HEK293 (cell line): Measurements from ENCODE around the gene CWF19L2.

Experiments
- CTCF ChIA-PET: fragments of 350-600 bp; formaldehyde crosslinking; extraction: SDS; loops from one replicate; lab custom pipeline; 2021; ENCODE audit warnings: antibody characterized with exemption; lab: Yijun Ruan, JAX
- POLR2A ChIA-PET: fragments of 300-600 bp; formaldehyde crosslinking; extraction: SDS; loops from one replicate; lab custom pipeline; 2020; ENCODE audit warnings: antibody characterized with exemption, inconsistent platforms; lab: Yijun Ruan, JAX
- H3K27ac ChIP-seq: fragments of 200-500 bp; sonication (Bioruptor generic); 2 replicates; pipeline ENCODE4 v1.5.1; 2014; ENCODE audit warnings: low read depth, low read length, control low read depth, inconsistent platforms; ENCODE audit errors: extremely low read depth
- H3K36me3 ChIP-seq, 2 experiments: fragments of 200-500 bp in 1 of 2; sonication (Bioruptor generic) in 1 of 2; 1 replicate in 1 of 2; 2 replicates in 1 of 2; pipeline ENCODE4 v1.5.1; 2014 to 2017; ENCODE audit warnings: inconsistent platforms in 2 of 2, low read length in 2 of 2; ENCODE audit not compliant: control insufficient read depth in 2 of 2, insufficient read depth in 1 of 2
- H3K4me1 ChIP-seq: fragments of 200-500 bp; sonication (Bioruptor generic); 2 replicates; pipeline ENCODE4 v1.5.1; 2014; ENCODE audit warnings: mild to moderate bottlenecking, low read length, inconsistent platforms; ENCODE audit not compliant: control insufficient read depth, insufficient read depth
- H3K4me3 ChIP-seq: 2 replicates; pipeline ENCODE4 v1.5.1; 2011; ENCODE audit warnings: low read depth, mild to moderate bottlenecking, control low read depth, low read length, moderate library complexity
- H3K9me3 ChIP-seq: fragments of 200-500 bp; sonication (Bioruptor generic); 2 replicates; pipeline ENCODE4 v1.5.1; 2014; ENCODE audit warnings: low read depth, low read length, inconsistent platforms; ENCODE audit not compliant: control insufficient read depth, insufficient read depth
- GFI1B ChIP-seq: fragments of 450-650 bp; formaldehyde crosslinking; IDR thresholded peaks from 2 replicates; pipeline ENCODE4 v1.5.1; 2016; ENCODE audit warnings: missing biosample characterization, missing genetic modification characterization
- IKZF3 ChIP-seq: fragments of 450-650 bp; IDR thresholded peaks from 2 replicates; pipeline ENCODE4 v1.5.0; 2018; ENCODE audit warnings: missing biosample characterization, mild to moderate bottlenecking, missing genetic modification characterization, moderate library complexity
- RBAK ChIP-seq: fragments of 450-650 bp; formaldehyde crosslinking; IDR thresholded peaks from 2 replicates; pipeline ENCODE4 v1.5.1; 2016; ENCODE audit warnings: missing biosample characterization, missing genetic modification characterization
- YY2 ChIP-seq: fragments of 450-650 bp; formaldehyde crosslinking; IDR thresholded peaks from 2 replicates; pipeline ENCODE4 v1.5.1; 2016; ENCODE audit warnings: missing biosample characterization, missing genetic modification characterization
- ZBTB17 ChIP-seq: fragments of 450-650 bp; formaldehyde crosslinking; IDR thresholded peaks from 2 replicates; pipeline ENCODE4 v1.5.1; 2016; ENCODE audit warnings: missing biosample characterization, missing genetic modification characterization
- ZBTB21 ChIP-seq: fragments of 450-650 bp; formaldehyde crosslinking; IDR thresholded peaks from 2 replicates; pipeline ENCODE4 v1.5.1; 2017; ENCODE audit warnings: missing biosample characterization, missing genetic modification characterization
- ZNF157 ChIP-seq: fragments of 450-650 bp; formaldehyde crosslinking; IDR thresholded peaks from 2 replicates; pipeline ENCODE4 v1.5.1; 2016; ENCODE audit warnings: missing biosample characterization, missing genetic modification characterization
- ZNF324 ChIP-seq: fragments of 450-650 bp; formaldehyde crosslinking; IDR thresholded peaks from 2 replicates; pipeline ENCODE4 v1.5.1; 2016; ENCODE audit warnings: missing biosample characterization, missing genetic modification characterization
- ZNF341 ChIP-seq: fragments of 450-650 bp; formaldehyde crosslinking; IDR thresholded peaks from 2 replicates; pipeline ENCODE4; 2016; ENCODE audit warnings: low read depth, missing biosample characterization, missing genetic modification characterization
- ZNF350 ChIP-seq: fragments of 450-650 bp; formaldehyde crosslinking; IDR thresholded peaks from 2 replicates; pipeline ENCODE4 v1.5.0; 2017; ENCODE audit warnings: missing biosample characterization, mild to moderate bottlenecking, missing genetic modification characterization
- ZNF354C ChIP-seq: fragments of 450-650 bp; formaldehyde crosslinking; IDR thresholded peaks from 2 replicates; pipeline ENCODE4 v1.5.1; 2016; ENCODE audit warnings: missing biosample characterization, missing genetic modification characterization, low read depth, borderline replicate concordance
- ZNF48 ChIP-seq: fragments of 450-650 bp; formaldehyde crosslinking; IDR thresholded peaks from 2 replicates; pipeline ENCODE4 v1.5.1; 2016; ENCODE audit warnings: missing biosample characterization, missing genetic modification characterization
- ZNF549 ChIP-seq: fragments of 450-650 bp; IDR thresholded peaks from 2 replicates; pipeline ENCODE4 v1.5.1; 2018; ENCODE audit warnings: missing biosample characterization, missing genetic modification characterization, mild to moderate bottlenecking, inconsistent platforms, moderate library complexity
- ZNF571 ChIP-seq: fragments of 450-650 bp; formaldehyde crosslinking; IDR thresholded peaks from 2 replicates; pipeline ENCODE4 v1.5.0; 2017; ENCODE audit warnings: missing biosample characterization, missing genetic modification characterization
- ZNF585B ChIP-seq: fragments of 450-650 bp; formaldehyde crosslinking; IDR thresholded peaks from 2 replicates; pipeline ENCODE4 v1.5.1; 2016; ENCODE audit warnings: missing biosample characterization, missing genetic modification characterization
- ZNF621 ChIP-seq: fragments of 450-650 bp; formaldehyde crosslinking; IDR thresholded peaks from 2 replicates; pipeline ENCODE4 v1.5.1; 2017; ENCODE audit warnings: missing biosample characterization, missing genetic modification characterization
- ZNF624 ChIP-seq: fragments of 450-650 bp; formaldehyde crosslinking; IDR thresholded peaks from 2 replicates; pipeline ENCODE4 v1.5.1; 2017; ENCODE audit warnings: missing biosample characterization, missing genetic modification characterization
- ZNF629 ChIP-seq: fragments of 450-650 bp; formaldehyde crosslinking; IDR thresholded peaks from 2 replicates; pipeline ENCODE4 v1.5.1; 2017; ENCODE audit warnings: missing biosample characterization, missing genetic modification characterization
- ZNF664 ChIP-seq: fragments of 450-650 bp; formaldehyde crosslinking; IDR thresholded peaks from 2 replicates; pipeline ENCODE4 v1.5.1; 2016; ENCODE audit warnings: missing biosample characterization, missing genetic modification characterization
- ZNF785 ChIP-seq: fragments of 450-650 bp; formaldehyde crosslinking; IDR thresholded peaks from 2 replicates; pipeline ENCODE4 v1.5.1; 2016; ENCODE audit warnings: missing biosample characterization, missing genetic modification characterization
- ZSCAN16 ChIP-seq: fragments of 450-650 bp; formaldehyde crosslinking; IDR thresholded peaks from 2 replicates; pipeline ENCODE4 v1.5.1; 2016; ENCODE audit warnings: missing biosample characterization, missing genetic modification characterization
- ZSCAN18 ChIP-seq: fragments of 450-650 bp; formaldehyde crosslinking; IDR thresholded peaks from 2 replicates; pipeline ENCODE4 v1.5.1; 2016; ENCODE audit warnings: missing biosample characterization, missing genetic modification characterization
- TF ChIP-seq, protein P1 (sequence below): fragments of 450-650 bp; formaldehyde crosslinking; IDR thresholded peaks from 2 replicates; pipeline ENCODE4 v1.5.1; 2017; ENCODE audit warnings: missing biosample characterization, mild to moderate bottlenecking, missing genetic modification characterization, moderate library complexity
- TF ChIP-seq, protein P2 (sequence below): IDR thresholded peaks from 2 replicates; pipeline ENCODE4 v1.6.1; 2011; ENCODE audit warnings: mild to moderate bottlenecking, low read depth, low read length, borderline replicate concordance

The CWF19L2 gene

DNA sequence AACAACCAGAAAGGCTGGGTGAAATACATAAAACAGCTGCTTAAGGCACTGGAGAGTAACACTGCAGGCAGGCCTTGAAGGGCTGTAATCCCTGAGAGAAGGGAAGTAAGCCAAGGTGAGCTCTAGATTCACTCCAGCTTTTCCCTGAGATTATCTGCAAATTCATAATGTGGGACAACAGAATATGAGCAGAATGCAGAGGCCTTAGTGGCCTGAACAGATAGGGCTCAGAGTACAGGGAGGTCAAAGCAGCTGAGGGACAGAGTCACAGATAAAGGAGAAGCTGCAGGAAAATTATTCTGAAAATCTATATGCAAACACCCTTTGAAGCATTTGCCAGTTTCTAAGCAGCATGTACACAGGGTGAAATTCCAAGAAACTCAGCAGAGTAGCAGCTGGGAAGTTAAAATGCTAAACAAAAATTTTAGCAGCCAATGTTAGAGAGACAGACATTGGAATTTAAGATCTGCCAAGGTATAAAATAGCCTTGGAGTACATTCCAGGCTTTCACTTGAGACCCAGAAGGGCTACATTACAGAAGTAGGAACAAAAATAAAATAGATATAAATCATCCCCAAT lies 48.1 kb upstream of the CWF19L2 start:
- H3K36me3 ChIP-seq = peaks cover 0 to 27% of the 10 kb centered on the region in 2 experiments; a peak in 1 of 3 replicates
- POLR2A ChIA-PET = no interaction called here
- no peaks in the 10 kb centered on the region for H3K9me3 ChIP-seq
- H3K27ac ChIP-seq = no peak overlapping the region
- TF ChIP-seq IKZF3 (tag by site-specific recombination) = no peak
- no peak for TF ChIP-seq YY2 (tag by site-specific recombination)
- no peak for TF ChIP-seq ZBTB21 (tag by site-specific recombination)
- TF ChIP-seq ZNF350 = no peak
- TF ChIP-seq, all 188 proteins: peak for 0
- no peak overlapping the region for H3K4me3 ChIP-seq
- no peaks in the 10 kb centered on the region for H3K4me1 ChIP-seq
- CTCF ChIA-PET = no interaction called here

DNA sequence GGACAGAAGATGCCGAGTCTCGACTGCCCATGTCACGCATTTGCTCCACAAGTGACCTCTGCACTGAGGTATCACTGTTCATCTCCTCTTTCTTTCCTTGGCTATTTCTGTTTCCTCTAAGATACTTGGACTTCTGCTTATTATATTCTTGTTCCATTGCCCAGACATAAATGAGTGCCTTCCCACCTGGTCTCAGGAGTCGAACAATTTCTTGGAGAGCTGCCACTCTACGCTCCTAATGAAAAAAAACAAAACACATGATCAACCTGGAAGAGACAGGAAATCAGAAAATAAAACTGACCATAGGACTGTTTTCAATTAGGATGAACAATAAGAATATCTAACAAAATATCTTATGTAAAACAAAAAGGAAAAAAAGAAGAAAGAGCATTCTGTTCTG lies 47.4 kb upstream of the CWF19L2 start:
- Histone ChIP-seq H3K9me3 (no peaks in the 10 kb centered on the region), H3K4me1 (no peaks in the 10 kb centered on the region), H3K4me3 (no peak overlapping the region), H3K36me3 (peaks cover 0 to 27% of the 10 kb centered on the region in 2 experiments; a peak in 1 of 3 replicates), H3K27ac (no peak overlapping the region)
- TF ChIP-seq ZNF785 (tag by site-specific recombination) (no peak), ZNF585B (tag by site-specific recombination) (no peak), ZBTB17 (tag by site-specific recombination) (no peak), ZNF324 (tag by site-specific recombination) (no peak)
- TF ChIP-seq, protein P1, sequence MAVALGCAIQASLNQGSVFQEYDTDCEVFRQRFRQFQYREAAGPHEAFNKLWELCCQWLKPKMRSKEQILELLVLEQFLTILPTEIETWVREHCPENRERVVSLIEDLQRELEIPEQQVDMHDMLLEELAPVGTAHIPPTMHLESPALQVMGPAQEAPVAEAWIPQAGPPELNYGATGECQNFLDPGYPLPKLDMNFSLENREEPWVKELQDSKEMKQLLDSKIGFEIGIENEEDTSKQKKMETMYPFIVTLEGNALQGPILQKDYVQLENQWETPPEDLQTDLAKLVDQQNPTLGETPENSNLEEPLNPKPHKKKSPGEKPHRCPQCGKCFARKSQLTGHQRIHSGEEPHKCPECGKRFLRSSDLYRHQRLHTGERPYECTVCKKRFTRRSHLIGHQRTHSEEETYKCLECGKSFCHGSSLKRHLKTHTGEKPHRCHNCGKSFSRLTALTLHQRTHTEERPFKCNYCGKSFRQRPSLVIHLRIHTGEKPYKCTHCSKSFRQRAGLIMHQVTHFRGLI (tag by site-specific recombination) = no peak
- CTCF ChIA-PET = no interaction called here
- POLR2A ChIA-PET = no interaction called here

- Histone ChIP-seq H3K27ac (no peak overlapping the region), H3K9me3 (no peaks in the 10 kb centered on the region), H3K36me3 (peaks cover 0 to 27% of the 10 kb centered on the region in 2 experiments; a peak in 1 of 3 replicates), H3K4me3 (no peak overlapping the region), H3K4me1 (no peaks in the 10 kb centered on the region)
- CTCF ChIA-PET = no interaction called here
- POLR2A ChIA-PET = no interaction called here
- no peak for TF ChIP-seq ZNF549 (tag by site-specific recombination)
- TF ChIP-seq ZNF341 (tag by site-specific recombination) = no peak
- TF ChIP-seq, protein P2, sequence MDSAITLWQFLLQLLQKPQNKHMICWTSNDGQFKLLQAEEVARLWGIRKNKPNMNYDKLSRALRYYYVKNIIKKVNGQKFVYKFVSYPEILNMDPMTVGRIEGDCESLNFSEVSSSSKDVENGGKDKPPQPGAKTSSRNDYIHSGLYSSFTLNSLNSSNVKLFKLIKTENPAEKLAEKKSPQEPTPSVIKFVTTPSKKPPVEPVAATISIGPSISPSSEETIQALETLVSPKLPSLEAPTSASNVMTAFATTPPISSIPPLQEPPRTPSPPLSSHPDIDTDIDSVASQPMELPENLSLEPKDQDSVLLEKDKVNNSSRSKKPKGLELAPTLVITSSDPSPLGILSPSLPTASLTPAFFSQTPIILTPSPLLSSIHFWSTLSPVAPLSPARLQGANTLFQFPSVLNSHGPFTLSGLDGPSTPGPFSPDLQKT = no peak
- no peak for TF ChIP-seq ZNF624
- TF ChIP-seq ZSCAN16 (tag by site-specific recombination) = no peak
- no peak for TF ChIP-seq ZNF664
- no peak for TF ChIP-seq ZNF48 (tag by site-specific recombination)
- no peak for TF ChIP-seq GFI1B (tag by site-specific recombination)
- no peak for TF ChIP-seq RBAK (tag by site-specific recombination)
- no peak for TF ChIP-seq ZSCAN18 (tag by site-specific recombination)
- no peak for TF ChIP-seq ZNF621 (tag by site-specific recombination)
- TF ChIP-seq ZNF157 (tag by site-specific recombination) = no peak
- TF ChIP-seq ZNF324 (tag by site-specific recombination) = no peak
- TF ChIP-seq ZNF571 = no peak
- TF ChIP-seq ZNF629 (tag by site-specific recombination) = no peak
- no peak for TF ChIP-seq ZNF354C (tag by site-specific recombination)
These were observed 44.1 kb upstream of the CWF19L2 start for GRCh38 chr11:107501713-107502112.
